Measurements from ENCODE around the gene AFF3. TPM values are rescaled to one million over a fixed set of nuclear protein-coding genes. Genes with fewer than 3 reads are reported as not detected.
A peak's percentile ranks its signal among the peaks of the same experiment; 100 is the strongest.

The AFF3 gene
- total and polyA plus RNA-seq, 12 donors = 0.39 to 16.9 (median 7.0) TPM

GRCh38 chr2:99974275-99974674 is 168.1 kb downstream of the AFF3 start:
- H3K27ac ChIP-seq = no peak overlapping the region
- ATAC-seq = no peak
- TF ChIP-seq CTCF (IDR thresholded peaks at IDR 0.05) = no peak
- intact Hi-C loops (cut with DNase I) = no loop called here
- peaks cover 0 to 9% (median 0%) of the 10 kb centered on the region in 9 donors for H3K4me1 ChIP-seq
- no peaks in the 10 kb centered on the region for H3K36me3 ChIP-seq
- no peaks in the 10 kb centered on the region for H3K9me3 ChIP-seq
- no peak overlapping the region for H3K4me3 ChIP-seq
- 86 to 90% methylated on average over 6 of the region's 6 CpGs for WGBS, 2 donors
- no peak for DNase-seq
- H3K27me3 ChIP-seq = no peaks in the 10 kb centered on the region

GRCh38 chr2:99971326-99971900 is 171.0 kb downstream of the AFF3 start:
- TF ChIP-seq CTCF (IDR thresholded peaks at IDR 0.05) = no peak
- no peak for ATAC-seq
- Histone ChIP-seq H3K27me3 (no peaks in the 10 kb centered on the region), H3K27ac (no peak overlapping the region), H3K4me1 (peaks cover 0 to 9% (median 0%) of the 10 kb centered on the region in 9 donors), H3K4me3 (no peak overlapping the region), H3K36me3 (no peaks in the 10 kb centered on the region), H3K9me3 (no peaks in the 10 kb centered on the region)
- no peak for DNase-seq
- intact Hi-C loops (cut with DNase I) = no loop called here
- WGBS, 2 donors = 79 to 85% methylated on average over 3 of the region's 3 CpGs

GRCh38 chr2:99970292-99970868 is 172.0 kb downstream of the AFF3 start:
- 57 to 68% methylated on average over 12 of the region's 12 CpGs for WGBS, 2 donors
- intact Hi-C loops (cut with DNase I) = no loop called here
- H3K27me3 ChIP-seq = no peaks in the 10 kb centered on the region
- ATAC-seq (peak in 2 of 8 donors; percentile 58 to 71), DNase-seq (no peak)
- no peaks in the 10 kb centered on the region for H3K9me3 ChIP-seq
- peaks cover 0 to 9% (median 0%) of the 10 kb centered on the region in 9 donors for H3K4me1 ChIP-seq
- H3K27ac ChIP-seq = no peak overlapping the region
- no peaks in the 10 kb centered on the region for H3K36me3 ChIP-seq
- no peak for TF ChIP-seq CTCF (IDR thresholded peaks at IDR 0.05)
- H3K4me3 ChIP-seq = no peak overlapping the region

- H3K4me3 ChIP-seq = no peak overlapping the region
- peak overlapping the region in 8 of 10 donors; percentile 26 to 74 (median 50) for H3K27ac ChIP-seq
- TF ChIP-seq CTCF (IDR thresholded peaks at IDR 0.05) = no peak
- no peaks in the 10 kb centered on the region for H3K27me3 ChIP-seq
- peaks cover 0 to 19% (median 8%) of the 10 kb centered on the region in 9 donors for H3K4me1 ChIP-seq
- DNase-seq = no peak
- 81 to 83% methylated on average over 9 of the region's 9 CpGs for WGBS, 2 donors
- intact Hi-C loops (cut with DNase I) = no loop called here
- ATAC-seq = no peak
- H3K9me3 ChIP-seq = peaks cover 0 to 3% (median 0%) of the 10 kb centered on the region in 11 donors
- no peaks in the 10 kb centered on the region for H3K36me3 ChIP-seq
These were observed 181.0 kb downstream of the AFF3 start for GRCh38 chr2:99961196-99961913.
